Hepatic stellate cell (primary cell): Measurements from ENCODE around the gene FAM124B.

Experiments
- DNase-seq: peaks from one replicate; pipeline ENCODE4 v3.0.0; 2011; ENCODE audit warnings: low spot score

Gene FAM124B, protein sequence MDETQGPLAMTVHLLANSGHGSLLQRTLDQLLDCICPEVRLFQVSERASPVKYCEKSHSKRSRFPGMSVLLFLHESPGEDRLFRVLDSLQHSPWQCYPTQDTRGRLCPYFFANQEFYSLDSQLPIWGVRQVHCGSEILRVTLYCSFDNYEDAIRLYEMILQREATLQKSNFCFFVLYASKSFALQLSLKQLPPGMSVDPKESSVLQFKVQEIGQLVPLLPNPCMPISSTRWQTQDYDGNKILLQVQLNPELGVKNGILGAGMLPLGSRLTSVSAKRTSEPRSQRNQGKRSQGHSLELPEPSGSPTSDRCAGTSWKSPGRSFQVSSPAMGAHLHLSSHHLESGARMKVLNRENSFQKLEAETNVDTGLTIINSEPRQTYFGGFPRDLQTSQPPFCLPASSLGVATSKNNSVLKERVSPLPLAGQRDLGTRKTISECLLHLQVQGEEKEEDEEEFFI

DNA sequence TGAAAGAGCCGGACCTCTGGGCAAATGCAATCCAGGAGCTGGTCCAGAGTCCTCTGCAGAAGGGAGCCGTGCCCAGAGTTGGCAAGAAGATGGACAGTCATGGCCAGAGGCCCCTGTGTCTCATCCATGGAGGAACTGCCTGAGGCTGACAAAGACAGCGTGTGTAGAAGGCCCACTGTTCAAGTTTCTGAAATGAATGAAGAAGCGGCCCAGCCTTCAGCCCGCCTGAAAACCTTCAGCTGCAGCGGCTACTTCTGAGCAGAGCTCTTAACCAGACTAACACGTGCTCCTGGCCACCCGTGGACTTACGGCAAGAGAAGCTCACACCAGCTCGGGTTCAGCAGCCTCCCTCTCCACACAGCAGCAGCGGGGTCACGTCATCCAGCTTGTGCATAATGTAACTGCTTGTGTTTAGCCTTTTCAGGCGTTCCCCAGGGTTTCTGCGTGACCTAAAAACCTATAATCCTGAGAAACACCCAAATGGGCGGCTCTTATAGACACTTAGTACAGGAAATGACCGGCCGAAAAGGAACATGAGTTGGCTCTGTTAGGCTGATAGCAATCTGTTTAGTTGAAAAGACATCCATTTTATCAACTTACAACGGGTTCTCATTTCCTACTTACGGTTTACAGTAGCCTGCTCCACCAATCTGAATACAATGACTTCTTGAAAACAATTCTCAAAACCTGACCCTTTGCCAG lies at the start of gene FAM124B:
FAM124B (minus strand) TSS at position 467 of the 702 bp plus-strand sequence; CDS start at position 128, 339 bp downstream.
- peak; percentile 24 for DNase-seq

GRCh38 chr2:224449212-224450147 lies 47.6 kb upstream of the FAM124B start:
- DNase-seq: peak; percentile 22

DNA sequence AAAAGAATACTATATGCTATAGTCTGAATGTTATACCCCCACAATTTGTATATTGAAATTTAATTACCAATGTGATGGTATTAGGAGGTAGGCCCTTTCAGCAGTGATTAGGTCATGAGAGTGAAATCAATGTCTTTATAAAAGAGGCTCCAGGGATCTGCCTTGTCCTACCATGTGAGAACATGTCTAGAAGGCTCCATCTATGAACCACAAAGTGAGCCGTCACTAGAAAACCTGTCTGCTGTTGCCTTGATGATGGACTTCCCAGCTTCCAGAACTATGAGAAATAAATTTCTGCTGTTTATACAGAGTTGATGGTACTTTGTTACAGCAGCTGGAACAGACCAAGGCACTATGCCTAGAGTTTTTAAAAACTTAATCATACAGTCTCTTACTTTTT lies 46.3 kb upstream of the FAM124B start:
- DNase-seq: no peak

GRCh38 chr2:224444783-224445182 lies 42.9 kb upstream of the FAM124B start:
- DNase-seq: no peak

DNA sequence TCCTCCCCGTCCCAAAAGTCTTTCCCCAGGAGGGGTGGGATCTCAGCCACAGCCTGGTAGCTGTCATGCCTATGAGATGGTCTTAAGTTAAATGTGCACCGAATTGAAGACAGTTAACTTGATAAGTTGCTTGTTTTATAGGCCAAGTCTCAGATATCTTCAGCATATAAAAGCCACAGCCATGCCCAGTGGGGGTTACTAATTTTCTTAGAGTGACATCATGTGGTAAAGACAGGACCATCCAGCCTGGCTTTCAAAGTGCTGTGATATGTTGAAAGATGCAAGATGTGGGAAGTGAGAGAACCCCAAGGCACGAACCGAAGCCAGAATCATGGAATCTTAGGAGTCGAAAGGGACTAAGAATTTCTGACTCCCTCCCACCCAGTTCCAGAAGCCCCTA lies 42.1 kb upstream of the FAM124B start:
- no peak for DNase-seq

DNA sequence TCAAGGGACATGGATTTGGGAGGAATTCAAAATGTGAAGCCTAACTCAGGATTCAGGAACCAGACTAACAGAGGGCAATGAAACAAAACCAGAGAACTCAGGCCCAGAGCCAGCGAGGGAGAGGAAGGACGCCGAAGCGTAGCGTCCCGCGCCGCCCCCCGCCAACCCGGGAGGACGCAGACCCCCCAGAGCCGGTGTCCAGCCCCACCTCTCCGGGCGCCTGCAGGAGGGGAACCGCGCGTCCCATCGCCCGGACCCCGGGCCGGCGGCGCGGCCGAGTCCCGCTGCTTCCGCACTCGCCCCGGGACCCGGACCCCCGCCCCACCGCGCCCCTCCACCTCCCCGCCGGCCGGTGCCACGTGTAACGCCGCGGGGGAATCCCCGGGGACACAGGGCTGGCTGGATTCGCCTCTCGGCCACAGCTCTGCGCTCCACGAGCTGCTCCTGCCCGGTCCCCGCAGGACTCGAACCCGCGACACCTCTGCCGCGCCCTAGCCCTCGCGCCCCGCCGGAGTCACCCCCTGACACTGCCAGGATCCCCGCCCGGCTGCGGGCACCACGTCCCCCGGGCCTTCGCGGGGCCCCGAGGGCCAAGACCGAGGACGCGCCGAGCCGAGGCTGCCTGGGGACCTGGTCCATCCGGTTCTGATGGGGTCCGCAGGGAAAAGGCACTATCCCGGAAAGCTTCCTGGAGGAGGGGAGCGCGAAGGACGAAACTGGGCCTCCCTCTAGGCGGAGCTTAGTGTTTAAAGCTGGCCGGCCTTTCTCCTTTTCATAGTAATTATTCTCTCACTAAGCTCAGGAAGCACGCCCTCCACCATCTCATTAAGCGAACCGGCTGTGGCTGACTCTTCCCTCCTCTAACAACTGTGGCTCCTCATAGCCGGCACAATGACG lies 40.4 kb upstream of the FAM124B start:
- DNase-seq: peak; percentile 27

- DNase-seq: no peak
Observed at GRCh38 chr2:224440988-224441387, 39.1 kb upstream of the FAM124B start.

DNA sequence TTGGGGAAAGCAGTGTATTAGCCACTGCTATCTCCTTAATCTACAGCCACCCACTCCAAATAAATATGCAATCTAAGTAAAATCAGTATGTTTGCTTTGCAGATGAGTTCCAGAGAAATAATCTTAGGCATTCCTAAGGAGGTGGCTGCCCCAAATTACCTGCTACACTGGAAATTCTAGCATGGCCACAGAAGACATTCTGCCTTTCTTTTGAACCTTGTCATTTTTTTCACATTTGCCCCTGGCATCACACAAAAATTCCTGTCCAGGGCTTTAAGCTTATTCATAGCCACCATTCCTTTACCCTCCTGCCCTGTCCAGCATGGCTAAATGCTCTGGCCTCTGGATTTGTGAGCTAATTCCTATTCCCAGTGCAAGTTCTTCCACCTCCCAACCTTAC lies 36.8 kb upstream of the FAM124B start:
- DNase-seq: no peak

DNA sequence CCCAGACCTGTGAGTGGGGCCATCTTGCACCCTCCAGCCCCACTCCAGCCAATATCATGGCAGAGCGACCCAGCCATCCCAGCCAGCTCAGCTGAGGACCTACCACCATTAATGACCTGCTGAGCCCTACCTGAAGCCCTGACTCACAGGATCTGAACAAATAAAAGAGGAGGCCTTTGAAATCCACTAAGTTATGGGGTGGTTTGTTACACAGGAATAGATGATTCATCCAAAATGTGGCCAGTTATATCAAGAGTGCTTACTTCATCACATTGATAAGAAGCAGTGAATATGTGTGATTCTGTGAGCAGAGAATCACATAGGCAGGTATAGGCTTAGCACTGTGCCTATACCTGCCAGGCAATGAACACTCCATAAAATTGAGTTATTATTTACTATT lies 34.7 kb upstream of the FAM124B start:
- DNase-seq: no peak

GRCh38 chr2:224434618-224435017 lies 32.7 kb upstream of the FAM124B start:
- no peak for DNase-seq

DNA sequence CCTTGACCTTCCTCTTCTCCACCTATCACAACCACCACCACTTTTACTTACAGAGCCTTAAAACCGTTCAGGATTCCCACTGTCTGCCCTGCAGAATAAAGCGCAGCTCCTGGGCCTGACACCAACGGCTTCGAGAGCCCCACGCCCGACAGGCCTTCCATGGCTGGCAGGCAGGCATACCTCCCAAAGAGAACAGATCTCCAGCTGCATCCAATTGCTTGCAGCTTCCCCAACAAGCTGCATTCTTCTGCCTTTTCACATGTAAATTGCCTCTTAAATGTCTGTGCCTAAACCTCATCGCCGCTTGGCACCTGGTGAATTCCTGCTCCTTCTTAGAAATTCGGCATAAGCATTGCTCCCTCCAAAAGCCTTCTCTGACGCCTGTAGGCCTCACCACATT lies 31.5 kb upstream of the FAM124B start:
- no peak for DNase-seq

- DNase-seq: no peak
Observed at GRCh38 chr2:224432003-224432579, 30.2 kb upstream of the FAM124B start.

- no peak for DNase-seq
Observed at GRCh38 chr2:224429441-224429810, 27.5 kb upstream of the FAM124B start.

- DNase-seq: no peak
Observed at GRCh38 chr2:224428787-224429440, 27.0 kb upstream of the FAM124B start.

GRCh38 chr2:224427471-224427870 lies 25.6 kb upstream of the FAM124B start:
- DNase-seq: no peak

DNA sequence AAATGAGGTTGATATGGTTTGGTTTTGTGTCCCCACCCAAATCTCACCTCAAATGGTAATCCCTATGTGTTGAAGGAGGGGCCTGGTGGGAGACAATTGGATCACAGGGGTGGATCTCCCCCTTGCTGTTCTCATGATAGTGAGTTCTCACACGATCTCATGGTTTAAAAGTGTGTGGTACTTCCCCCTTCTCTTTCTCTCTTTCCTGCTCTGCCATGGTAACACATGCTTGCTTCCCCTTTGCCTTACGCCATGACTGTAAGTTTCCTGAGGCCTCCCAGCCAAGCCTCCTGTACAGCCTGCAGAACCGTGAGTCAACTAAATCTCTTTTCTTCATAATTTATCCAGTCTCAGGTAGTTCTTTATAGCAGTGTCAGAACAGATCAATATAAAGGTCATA lies 24.7 kb upstream of the FAM124B start:
- no peak for DNase-seq

GRCh38 chr2:224421065-224421464 lies 19.2 kb upstream of the FAM124B start:
- no peak for DNase-seq

GRCh38 chr2:224417947-224418346 lies 16.0 kb upstream of the FAM124B start:
- no peak for DNase-seq

DNA sequence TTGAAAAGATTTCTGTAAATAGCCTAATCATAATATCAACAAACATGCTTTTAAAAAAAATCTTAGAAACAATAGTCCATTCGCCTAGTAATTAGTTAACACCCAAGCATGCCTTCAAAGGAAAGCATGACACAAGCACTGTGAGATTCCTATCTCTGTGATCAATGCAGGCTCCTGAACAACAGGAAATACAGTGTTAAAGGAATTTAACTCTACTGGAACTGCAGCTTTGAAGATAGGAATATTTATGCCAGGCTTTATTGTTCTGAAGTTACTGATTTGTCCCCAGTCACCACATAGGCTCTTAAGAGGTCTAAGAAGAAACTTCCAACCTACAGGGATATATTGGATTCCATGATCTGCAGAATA lies 15.4 kb upstream of the FAM124B start:
- no peak for DNase-seq

DNA sequence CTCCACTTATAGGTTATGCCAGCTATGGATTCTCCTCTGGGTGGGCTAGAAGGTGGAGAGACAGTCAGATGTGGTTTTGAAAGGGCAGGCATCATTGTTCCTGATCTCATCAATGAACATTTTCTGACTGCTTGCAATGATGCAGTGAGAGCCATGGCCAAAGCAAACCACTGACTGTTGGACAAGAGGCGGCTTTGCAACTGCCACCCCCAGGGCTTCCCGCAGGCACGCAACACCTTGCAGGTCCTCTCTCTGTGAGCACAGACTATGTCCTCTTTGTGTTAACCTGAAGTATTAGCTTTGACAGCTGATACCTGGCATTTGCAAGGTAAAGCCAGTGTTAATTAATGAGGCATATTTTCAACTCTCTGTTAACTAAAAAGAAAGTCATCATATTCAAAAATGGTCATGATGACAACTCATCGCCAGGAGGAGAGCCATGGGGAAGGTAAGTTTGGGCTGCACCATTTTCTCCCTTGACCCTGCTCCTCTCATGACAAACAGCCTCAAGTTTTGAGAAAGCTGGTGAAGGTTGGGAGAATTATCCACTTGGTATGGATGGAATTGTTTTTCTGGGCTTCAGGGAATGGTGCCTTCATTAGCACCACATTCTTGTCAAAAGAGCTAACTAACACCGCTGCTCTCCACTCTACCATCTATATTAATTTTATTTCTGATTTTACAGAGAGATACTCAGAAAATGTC lies 14.9 kb upstream of the FAM124B start:
- DNase-seq: no peak
